Suprapubic skin (tissue), 4 donors: Measurements from ENCODE around the gene ANKRD31.

Experiments
- CTCF ChIP-seq, 2 donors: fragments of 200-600 bp in 1 of 2; fragments of 450-650 bp in 1 of 2; sonication (generic) in 1 of 2; IDR thresholded peaks; one replicate each; pipeline ENCODE4 v1.5.1; 2016 to 2019; ENCODE audit warnings: antibody characterized with exemption in 2 of 2, mild to moderate bottlenecking in 1 of 2, moderate library complexity in 1 of 2
- EP300 ChIP-seq: sonication (generic); formaldehyde crosslinking; IDR thresholded peaks from one replicate; pipeline ENCODE4 v1.6.1; 2017; ENCODE audit warnings: antibody characterized with exemption
- POLR2A ChIP-seq, 2 donors: fragments of 450-650 bp; IDR thresholded peaks; one replicate each; pipeline ENCODE4 v1.6.1; 2017; ENCODE audit warnings: antibody characterized with exemption in 2 of 2, mild to moderate bottlenecking in 2 of 2, moderate library complexity in 2 of 2
- POLR2AphosphoS5 ChIP-seq, 3 donors: sonication (generic); formaldehyde crosslinking; IDR thresholded peaks; one replicate each; pipeline ENCODE4 v1.6.1; 2017; ENCODE audit warnings: antibody characterized with exemption in 3 of 3

DNA sequence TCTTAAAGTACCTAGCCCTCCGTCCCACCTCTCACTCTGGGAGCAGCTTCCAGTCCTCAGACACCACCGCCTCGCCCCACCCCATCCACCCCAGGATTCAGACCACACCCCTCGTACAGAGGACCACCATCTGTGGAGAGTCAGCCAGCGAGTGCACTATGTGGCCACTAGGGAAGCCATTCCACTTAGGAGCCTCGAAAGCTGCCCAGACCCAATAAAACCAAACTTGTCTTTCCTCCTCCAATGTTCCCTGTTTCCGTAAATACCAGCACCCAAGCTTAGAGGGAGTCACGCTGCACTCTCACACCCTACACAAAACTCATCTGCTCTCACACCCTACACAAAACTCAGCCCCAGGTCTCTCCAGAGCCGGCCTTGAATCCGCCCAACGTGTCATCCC, 186.3 kb downstream of the ANKRD31 start:
- no peak for TF ChIP-seq POLR2A (IDR thresholded peaks at IDR 0.05)
- TF ChIP-seq EP300: no peak
- TF ChIP-seq CTCF (IDR thresholded peaks at IDR 0.05): no peak
- TF ChIP-seq POLR2AphosphoS5 (IDR thresholded peaks at IDR 0.05): no peak
